H1 (cell line): ENCODE results near the gene SPEM1. TPM values are rescaled to one million over a fixed set of nuclear protein-coding genes. Genes with fewer than 3 reads are reported as not detected.

Experiments used
- CBX5 ChIP-seq: fragments of 300-800, 300-1000 bp; sonication (generic); IDR thresholded peaks from 2 replicates; pipeline ENCODE4 v1.7.1; 2016; ENCODE audit warnings: antibody characterized with exemption, low read length, low read depth
- CHD1 ChIP-seq: IDR thresholded peaks from 2 replicates; pipeline ENCODE4 v1.6.1; 2012; ENCODE audit warnings: low read depth, low read length, improper control_type of control experiment
- CTBP2 ChIP-seq: IDR thresholded peaks from 2 replicates; pipeline ENCODE4 v1.7.0; 2011; ENCODE audit warnings: borderline replicate concordance, mild to moderate bottlenecking, moderate library complexity, mixed read lengths, low read length; ENCODE audit not compliant: insufficient read depth, insufficient read length
- FOSL1 ChIP-seq: IDR thresholded peaks from 2 replicates; pipeline ENCODE4 v1.6.1; 2011; ENCODE audit warnings: mild to moderate bottlenecking, low read depth, low read length, moderate library complexity; ENCODE audit not compliant: insufficient read depth
- HDAC6 ChIP-seq: IDR thresholded peaks from one replicate; pipeline ENCODE4 v1.7.1; 2012; ENCODE audit warnings: low read depth, mild to moderate bottlenecking, inconsistent platforms, low read length, moderate library complexity
- RXRA ChIP-seq: IDR thresholded peaks from 2 replicates; pipeline ENCODE4 v1.6.1; 2011; ENCODE audit warnings: low read depth, mild to moderate bottlenecking, low read length, moderate library complexity; ENCODE audit not compliant: insufficient read depth
- SP1 ChIP-seq: IDR thresholded peaks from 2 replicates; pipeline ENCODE4 v1.6.1; 2011; ENCODE audit warnings: low read depth, low read length
- SRF ChIP-seq: IDR thresholded peaks from 2 replicates; pipeline ENCODE4 v1.6.1; 2011; ENCODE audit warnings: mild to moderate bottlenecking, low read depth, low read length, moderate library complexity
- polyA plus RNA-seq, 7 experiments: library from polyadenylated mRNA; depleted of rRNA in 3 of 7; stranded (reverse) in 5 of 7; unstranded in 2 of 7; fragments of >200 nt in 5 of 7; fragments of 200-250 nt in 2 of 7; gene quantifications; 1 replicate in 5 of 7; 2 replicates in 1 of 7; 4 replicates in 1 of 7; pipeline versions ENCODE4 v1.2.1 to v1.2.3, GENCODE V29; 2011 to 2013; ENCODE audit warnings: missing spikeins in 2 of 7, mixed read lengths in 2 of 7
- total RNA-seq: library from RNA; stranded (reverse); fragmentation: NEBNext Ultra II Directional; extraction: Animal tissue kit (Norgen Biotek cat#: 25700); gene quantifications from 2 replicates; pipeline ENCODE4 v1.2.1, GENCODE V29; 2021

The SPEM1 gene
- total and polyA plus RNA-seq, 2 of the 8 experiments (the other 6 are each of a cell fraction or from before 2014, with no cell fraction given): not detected

GRCh38 chr17:7389924-7390910, 29.9 kb upstream of the SPEM1 start (continued):
- no peak for TF ChIP-seq CBX5
- no peak for TF ChIP-seq CHD1
- no peak for TF ChIP-seq HDAC6
- no peak for TF ChIP-seq SP1
- no peak for TF ChIP-seq FOSL1
- TF ChIP-seq CTBP2: no peak
- TF ChIP-seq SRF: no peak
- no peak for TF ChIP-seq RXRA
